Activated gamma-delta T cell (primary cell): ENCODE data around the gene LCE3B.

Source experiments
- DNase-seq: peaks from one replicate; lab custom pipeline; 2025; lab: John Stamatoyannopoulos, UW

LCE3B gene

DNA sequence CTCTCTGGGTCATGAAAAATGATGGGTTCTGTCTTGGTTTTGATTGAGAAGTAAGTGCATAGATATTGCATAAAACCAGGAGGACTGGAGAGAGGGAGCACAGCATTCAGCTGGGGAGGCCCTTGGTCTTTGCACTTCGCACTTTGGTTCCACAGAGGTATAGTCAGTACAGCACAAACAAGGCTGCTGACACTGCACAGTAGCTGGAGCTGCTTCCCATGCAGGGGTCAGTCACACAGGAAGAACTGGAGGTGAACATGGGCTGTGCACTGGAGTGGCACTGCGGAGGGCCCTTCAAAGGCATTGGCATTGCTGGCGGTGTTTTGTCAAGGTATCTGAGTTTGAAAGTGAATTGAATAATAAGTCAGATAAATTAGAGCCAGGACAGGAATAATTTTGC, 45.0 kb downstream of the LCE3B start:
- no peak for DNase-seq

DNA sequence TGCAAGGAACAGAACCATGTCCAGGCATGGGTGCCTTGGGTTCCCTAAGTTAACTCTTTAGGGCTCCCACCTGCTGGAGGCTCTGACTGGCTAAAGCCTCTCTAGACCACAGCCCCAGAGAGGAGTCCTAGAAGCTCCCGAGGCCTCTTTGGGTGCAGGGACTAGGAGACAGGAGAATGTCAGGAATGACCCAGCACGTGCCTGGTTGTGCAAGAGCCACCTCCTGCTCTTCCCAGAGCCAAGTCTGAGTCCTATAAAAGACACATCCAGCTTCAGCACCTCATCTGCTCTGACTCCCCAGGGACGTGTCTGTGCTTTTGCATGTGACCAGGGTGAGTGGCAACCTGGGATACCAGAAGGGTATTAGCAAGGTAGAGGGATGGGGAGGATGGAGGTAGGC, 49.5 kb downstream of the LCE3B start, which contains the start of gene LCE2D:
TSS of gene LCE2D (plus strand) at position 283 of the 400 bp plus-strand sequence. CDS start 726 bp downstream, outside the sequence.
- DNase-seq, result no peak
